Measurements from ENCODE around the gene MYO16.

Gene MYO16

DNA sequence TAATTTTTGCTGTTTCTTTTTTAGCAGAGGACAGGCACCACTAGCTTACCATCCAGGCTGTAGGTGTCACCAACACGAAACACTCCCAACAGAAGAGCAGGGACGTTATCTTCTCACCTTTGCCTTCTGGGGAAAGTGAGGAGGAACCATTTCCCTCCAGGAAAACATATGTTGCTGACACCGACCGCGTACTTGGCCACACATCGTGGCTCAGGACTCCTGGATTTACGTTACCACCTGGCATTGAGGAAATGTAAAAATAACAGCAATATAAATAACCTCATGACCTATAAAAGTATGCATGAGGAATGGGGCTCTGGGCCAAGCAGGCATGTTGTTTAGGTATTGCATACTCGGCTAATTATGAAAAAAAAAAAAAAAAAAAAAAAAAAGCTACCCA, 525.1 kb downstream of the MYO16 start:
- DNase-seq (ENCODE audit: low read depth), result no peak

- DNase-seq (ENCODE audit: low read depth), result no peak
These were observed 525.8 kb downstream of the MYO16 start for GRCh38 chr13:109154966-109155761.

- DNase-seq (ENCODE audit: low read depth), result no peak
These were observed 526.9 kb downstream of the MYO16 start for GRCh38 chr13:109156181-109156935.

DNA sequence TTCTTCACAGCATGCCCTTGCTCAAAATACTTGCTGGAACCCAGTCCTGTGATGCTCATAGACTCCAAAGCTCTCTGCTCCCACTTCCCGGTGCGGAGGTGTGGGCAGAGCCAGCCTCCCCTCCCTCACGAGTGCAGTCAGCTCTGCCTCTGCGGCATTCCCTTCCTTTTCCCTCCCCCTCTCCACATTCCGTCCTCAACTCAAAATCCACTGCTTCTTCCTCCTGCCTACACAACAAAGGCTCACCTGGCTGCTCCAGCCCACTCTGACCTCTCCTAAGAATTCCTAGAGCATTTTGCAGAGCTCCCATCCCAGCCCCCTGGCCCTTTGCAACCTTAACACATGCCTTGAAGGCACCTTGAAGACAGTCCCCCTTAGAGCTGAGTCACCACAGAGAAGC, 527.9 kb downstream of the MYO16 start:
- DNase-seq (ENCODE audit: low read depth), result no peak

DNA sequence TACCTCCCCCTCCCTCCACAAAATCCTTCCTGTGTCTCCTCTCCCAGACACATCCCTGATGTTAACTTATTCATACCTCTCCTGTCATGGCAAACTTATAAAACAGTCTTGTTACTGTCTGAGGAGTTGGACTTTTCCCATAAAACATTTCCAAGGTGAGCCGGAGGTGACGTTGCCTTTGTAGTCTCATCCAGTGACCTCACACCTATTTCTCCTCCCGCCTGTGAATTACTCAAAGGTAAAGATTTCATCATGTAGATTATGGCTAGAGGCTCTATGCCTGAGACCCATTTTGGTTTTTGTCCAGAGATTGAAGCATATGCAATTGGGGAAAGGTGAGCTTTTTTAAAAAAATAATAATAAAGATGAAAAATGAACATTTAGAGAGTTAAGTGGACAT, 529.0 kb downstream of the MYO16 start:
- no peak for DNase-seq (ENCODE audit: low read depth)

DNA sequence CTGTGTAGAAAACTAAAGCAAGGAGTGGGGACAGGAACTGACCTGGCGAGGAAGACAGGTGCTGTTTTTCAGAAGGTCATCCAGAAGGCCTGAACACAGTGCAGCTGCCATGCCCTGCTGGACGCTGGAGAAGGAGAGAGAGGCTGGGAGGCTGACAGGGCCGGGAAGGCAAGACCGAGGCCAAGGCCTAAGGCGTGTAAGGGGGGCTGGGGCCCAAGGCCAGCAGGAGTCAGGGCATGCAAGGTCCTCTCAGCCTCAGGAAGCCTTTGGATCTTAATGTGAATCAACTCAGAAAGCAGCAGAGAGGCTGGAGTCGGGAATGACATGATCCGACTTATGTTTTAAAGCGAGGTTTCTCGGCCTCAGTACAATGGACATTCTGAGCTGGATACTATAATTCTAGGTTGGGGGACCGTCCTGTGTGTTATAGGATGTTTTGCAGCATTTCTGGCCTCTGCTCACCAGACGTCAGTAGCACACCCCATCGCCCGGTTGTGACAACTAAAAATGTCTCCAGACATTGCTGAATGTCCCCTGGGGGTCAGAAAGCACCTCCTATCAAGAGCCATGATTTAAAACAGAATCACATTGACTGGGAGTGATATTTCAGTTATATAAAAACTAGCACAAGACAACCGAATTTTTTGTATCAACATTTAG, 530.4 kb downstream of the MYO16 start:
- no peak for DNase-seq (ENCODE audit: low read depth)

DNA sequence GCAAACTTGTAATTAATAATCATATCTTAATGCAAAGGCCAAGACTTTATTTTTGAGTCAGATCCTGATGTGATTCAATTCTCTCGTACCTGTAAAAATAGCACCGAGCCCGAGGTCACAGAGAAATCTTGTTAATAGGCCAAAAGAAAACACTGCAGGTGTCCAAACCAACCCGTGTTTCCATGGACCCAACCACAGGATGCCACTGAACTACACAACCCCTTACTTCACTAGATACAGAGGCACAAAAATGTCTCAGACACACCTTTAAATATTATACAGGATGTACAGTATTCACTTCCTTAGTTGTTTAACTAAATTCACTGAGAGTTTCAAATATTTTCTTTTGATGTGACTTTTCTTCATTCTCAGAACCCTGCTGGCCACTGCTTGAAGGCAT, 530.9 kb downstream of the MYO16 start:
- DNase-seq (ENCODE audit: low read depth), result no peak

DNA sequence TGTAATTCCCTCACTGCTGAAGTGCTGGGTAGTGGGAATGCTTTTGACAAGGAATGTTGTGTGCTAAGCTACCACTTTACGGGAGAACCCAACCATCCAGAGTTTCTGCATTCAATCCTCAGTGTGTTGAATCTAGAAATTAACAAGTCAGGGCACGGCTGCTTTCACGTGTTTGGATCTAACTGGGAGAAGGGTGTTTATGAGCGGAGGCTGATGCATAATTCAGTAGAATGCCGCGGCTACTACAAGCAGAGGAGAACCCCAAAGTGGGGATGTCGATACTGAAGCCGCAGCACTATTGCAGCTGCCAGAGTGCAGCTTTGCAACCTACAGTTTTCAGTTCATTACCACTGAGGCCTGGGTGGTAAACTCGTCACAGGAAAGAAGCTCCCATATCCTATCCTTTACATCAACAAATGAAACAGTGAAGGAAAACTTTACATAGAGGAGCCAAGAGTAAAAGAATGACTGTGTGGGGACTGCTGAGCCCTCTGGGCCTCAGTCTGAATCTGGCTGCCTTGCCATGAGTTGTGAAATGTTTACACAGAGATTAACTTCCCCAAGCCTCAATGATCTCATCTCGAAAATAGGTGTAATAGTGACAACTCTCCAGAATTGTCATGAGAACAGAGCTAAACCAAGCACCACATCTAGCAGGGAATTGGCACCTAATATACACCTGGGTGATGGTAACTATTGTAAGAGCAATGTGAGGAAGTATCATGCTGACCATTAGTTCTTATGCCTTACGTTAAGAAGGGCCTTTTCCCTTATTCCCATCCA, 531.7 kb downstream of the MYO16 start:
- DNase-seq (ENCODE audit: low read depth), result no peak

DNA sequence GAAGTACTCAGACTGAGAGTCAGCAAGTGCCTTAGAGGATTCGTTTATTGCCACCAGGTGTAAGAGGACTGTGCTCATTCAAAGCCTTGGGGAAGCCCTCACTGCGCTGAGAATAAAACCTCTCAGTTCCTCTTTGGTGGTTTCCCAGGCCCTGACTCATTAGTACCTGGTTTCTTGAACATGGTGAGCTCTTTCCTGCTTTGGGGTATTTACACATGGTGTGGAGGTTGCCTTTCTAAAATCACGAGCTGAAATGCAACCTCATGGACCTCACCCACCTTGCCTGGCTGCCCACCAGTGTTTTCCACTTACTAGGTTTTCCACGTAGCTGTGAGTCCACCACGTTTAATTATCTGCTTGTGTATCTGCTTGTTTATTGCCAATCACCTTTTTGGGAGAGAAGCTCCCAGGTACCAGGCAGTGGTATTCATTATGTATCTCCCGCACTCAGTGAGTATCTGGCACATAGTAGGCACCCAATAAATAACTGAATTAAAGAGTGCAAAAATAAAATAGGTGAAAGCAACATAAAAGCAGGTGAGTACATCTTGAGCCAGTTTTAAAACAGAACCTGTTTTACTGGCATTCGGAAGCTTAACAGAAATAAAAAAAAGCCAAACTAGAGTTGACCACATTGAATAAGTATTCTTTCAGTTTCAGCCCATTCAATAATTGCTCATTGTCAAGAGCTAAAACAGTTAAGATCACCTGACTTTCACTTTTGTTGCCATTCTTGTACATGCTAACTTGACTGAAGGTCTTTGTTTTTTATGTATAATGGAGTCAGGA, 533.0 kb downstream of the MYO16 start:
- no peak for DNase-seq (ENCODE audit: low read depth)

DNA sequence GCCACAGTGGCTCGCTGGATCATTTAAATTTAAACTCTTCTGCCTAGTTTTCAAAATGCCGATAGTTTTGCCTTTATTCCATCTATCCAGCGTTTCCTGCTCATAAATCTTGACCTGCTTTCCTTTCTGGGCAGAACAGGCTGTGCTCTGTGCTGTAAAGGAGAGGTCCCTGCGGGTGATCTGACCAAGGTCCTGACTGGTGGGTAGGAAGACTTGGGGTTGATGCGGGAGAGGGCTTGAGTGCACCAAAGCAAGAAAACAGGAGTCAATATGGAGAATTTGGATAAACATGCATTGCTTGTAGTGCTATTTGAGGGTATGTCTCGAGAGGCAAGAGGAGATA, 533.6 kb downstream of the MYO16 start:
- no peak for DNase-seq (ENCODE audit: low read depth)

DNA sequence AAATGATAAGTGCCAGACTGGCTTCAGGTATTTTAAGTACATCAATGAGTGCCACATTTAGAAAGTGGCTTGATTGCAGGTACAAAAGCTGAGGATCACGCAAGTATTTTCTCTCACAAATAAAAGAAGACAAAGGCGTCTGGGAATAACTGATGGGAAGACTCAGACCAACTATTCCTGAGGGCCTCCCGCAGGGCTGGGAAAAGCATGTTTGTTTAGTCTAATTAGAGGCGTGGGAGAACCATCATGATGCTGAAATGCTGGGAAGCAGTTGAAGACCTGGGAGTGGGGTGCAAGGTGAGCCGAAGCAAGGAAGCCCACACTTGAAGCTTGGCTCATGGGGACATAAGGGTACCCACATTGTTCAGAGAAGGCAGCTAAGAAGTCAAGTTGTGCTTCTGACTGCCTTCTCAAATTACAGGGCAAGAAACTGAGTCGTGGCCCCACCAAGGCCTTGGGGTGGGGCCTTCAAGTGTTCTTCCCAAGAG, 536.0 kb downstream of the MYO16 start:
- no peak for DNase-seq (ENCODE audit: low read depth)

- DNase-seq (ENCODE audit: low read depth), result no peak
These were observed 537.4 kb downstream of the MYO16 start for GRCh38 chr13:109166804-109167203.

DNA sequence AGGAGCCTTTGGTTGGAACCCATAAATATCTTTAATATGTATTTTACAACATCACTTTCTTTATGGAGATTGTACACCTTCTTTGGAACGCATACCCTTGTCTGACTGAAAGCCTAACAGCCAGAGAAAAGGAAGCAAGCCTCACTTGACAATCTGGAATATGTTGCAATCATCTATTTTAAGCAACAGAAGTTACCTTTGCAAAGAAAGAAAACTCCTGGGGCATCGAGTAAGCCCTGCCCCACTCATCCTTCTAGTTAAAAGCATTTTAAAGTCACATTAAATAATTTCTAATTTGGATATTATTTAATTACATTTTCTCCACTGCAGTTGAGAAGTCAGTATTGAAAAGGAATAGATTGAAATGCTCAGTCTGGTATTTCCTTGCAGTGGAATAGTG, 542.7 kb downstream of the MYO16 start:
- no peak for DNase-seq (ENCODE audit: low read depth)

DNA sequence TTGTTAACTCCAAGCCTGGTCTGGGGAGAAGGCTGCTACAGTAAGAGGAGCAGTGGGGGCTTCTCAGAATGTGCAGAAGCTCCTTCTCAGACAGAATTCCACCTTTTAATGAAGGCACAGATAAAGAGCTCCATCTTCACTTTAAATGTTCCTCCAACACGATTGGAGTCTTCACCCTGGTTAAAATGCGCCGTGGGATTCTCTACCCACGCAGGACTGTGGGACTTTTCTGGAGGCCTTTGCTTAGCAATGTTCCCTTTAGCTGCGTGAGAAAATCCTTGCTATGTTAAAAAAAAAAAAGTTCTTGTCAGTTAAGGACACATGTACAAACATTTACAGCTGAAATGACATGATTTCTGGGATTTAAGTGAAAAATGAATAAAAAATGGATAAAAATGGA, 546.3 kb downstream of the MYO16 start:
- DNase-seq (ENCODE audit: low read depth), result no peak

DNA sequence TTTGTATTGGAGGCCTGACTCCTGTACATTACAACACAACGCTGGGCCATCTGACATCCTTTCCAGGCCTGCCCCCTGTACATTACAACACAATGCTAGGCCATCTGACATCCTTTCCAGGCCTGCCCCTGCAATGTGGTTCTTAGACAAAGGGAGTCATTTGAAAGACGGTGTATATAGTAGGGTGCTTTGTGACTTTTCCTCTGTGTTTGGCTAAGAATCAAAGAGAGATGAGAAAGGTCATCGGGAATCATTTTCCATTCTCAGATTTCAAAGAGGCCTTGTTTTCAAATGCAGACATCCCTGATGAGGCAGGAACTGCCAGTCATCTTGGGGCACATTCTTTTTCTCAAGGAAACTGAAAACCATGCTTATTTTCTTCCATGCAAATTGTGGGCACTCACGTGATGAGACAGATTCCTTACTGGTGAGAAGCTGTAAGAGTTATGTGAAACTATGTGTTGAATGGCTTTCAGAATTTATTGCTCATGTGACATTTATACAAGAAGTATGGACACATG, 551.6 kb downstream of the MYO16 start:
- no peak for DNase-seq (ENCODE audit: low read depth)

DNA sequence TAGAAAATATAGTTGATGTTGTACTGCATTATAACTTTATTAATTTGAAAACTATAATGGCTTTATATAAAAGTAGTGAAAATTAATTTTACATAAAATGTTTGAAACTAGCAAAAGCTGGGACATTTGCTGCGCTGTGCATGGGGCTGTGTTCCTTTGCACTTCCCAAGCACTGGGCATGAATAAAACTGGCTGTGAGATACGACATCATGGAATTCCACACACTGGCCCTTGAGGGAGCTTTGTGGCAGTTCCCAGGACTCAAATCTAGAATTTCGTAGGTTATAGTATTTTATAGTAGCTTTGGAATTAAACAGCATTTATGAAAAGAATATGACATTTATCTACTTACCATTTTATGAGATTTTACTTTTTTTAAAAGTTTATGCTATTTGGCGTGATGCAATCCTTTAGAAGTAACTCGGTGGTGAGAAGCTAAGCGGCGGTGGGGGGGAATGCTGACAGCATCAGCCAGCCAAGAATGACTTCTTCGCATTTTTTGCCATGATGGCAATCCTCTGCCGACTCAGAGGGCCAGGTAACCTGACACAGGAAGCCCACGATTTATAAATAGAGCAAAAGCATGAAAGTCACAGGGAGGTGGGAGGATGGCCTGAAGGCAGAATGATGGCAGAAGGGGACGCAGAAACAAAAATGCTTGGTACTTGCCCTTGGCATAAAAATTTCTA, 553.5 kb downstream of the MYO16 start:
- no peak for DNase-seq (ENCODE audit: low read depth)

GRCh38 chr13:109191413-109191812, 562.0 kb downstream of the MYO16 start:
- DNase-seq (ENCODE audit: low read depth), result no peak

DNA sequence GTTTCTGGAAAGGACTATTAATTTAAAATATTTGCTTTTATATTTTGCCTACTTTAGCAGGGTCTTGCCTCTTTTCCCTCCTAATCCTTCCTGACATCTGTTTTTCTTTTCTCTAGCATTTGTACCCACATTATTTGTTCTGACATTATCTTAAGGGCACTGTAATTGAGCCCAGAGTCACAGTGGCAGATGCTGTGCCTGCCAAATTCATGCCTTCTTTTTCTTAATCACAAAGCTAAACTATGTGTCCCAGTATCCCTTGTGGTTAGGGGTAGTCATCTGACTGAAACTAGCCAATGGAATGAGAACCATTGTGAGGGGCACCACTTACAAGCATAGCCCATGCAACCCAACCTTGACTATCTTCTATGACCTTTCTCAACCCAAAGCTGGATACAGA, 562.9 kb downstream of the MYO16 start:
- no peak for DNase-seq (ENCODE audit: low read depth)

GRCh38 chr13:109196948-109197347, 567.5 kb downstream of the MYO16 start:
- DNase-seq (ENCODE audit: low read depth), result no peak

GRCh38 chr13:109198585-109198984, 569.2 kb downstream of the MYO16 start:
- DNase-seq (ENCODE audit: low read depth), result no peak
